Endodermal cell (in vitro differentiated cells): ENCODE results near the gene CTAGE9. TPM values are rescaled to one million over a fixed set of nuclear protein-coding genes. Genes with fewer than 3 reads are reported as not detected.

Experiments
- DNase-seq: peaks from one replicate; pipeline ENCODE4 v3.0.0-alpha.2; 2017
- H3K27ac ChIP-seq: 2 replicates; pipeline ENCODE4 v1.5.1; 2013; ENCODE audit warnings: mild to moderate bottlenecking, low read depth, low read length, moderate library complexity
- H3K27me3 ChIP-seq: 2 replicates; pipeline ENCODE4 v1.6.1; 2013; ENCODE audit warnings: mild to moderate bottlenecking, low read length, moderate library complexity; ENCODE audit not compliant: insufficient read depth, control insufficient read depth, poor library complexity, severe bottlenecking
- H3K36me3 ChIP-seq: 2 replicates; pipeline ENCODE4 v1.7.0; 2013; ENCODE audit warnings: mild to moderate bottlenecking, low read length, moderate library complexity; ENCODE audit not compliant: control insufficient read depth, insufficient read depth
- H3K4me1 ChIP-seq: one replicate; pipeline ENCODE4 v1.7.0; 2013; ENCODE audit warnings: low read length; ENCODE audit not compliant: control insufficient read depth, insufficient read depth
- H3K4me3 ChIP-seq: 2 replicates; pipeline ENCODE4 v1.5.1; 2013; ENCODE audit warnings: mild to moderate bottlenecking, low read length, moderate library complexity
- H3K9ac ChIP-seq: 2 replicates; pipeline ENCODE4 v1.6.1; 2013; ENCODE audit warnings: mild to moderate bottlenecking, low read length, moderate library complexity; ENCODE audit not compliant: poor library complexity, severe bottlenecking; ENCODE audit errors: extremely low read depth
- H3K9me3 ChIP-seq: 2 replicates; pipeline ENCODE4 v1.6.1; 2013; ENCODE audit warnings: mild to moderate bottlenecking, low read length, moderate library complexity; ENCODE audit not compliant: control insufficient read depth
- H3K27ac Mint-ChIP-seq: 2 replicates; pipeline ENCODE4 v1.8.0; 2020; ENCODE audit warnings: mixed read lengths
- H3K27me3 Mint-ChIP-seq: 2 replicates; pipeline ENCODE4 v1.8.0; 2021; ENCODE audit warnings: mild to moderate bottlenecking, mixed read lengths; ENCODE audit not compliant: insufficient read depth
- H3K36me3 Mint-ChIP-seq: 2 replicates; pipeline ENCODE4 v1.8.0; 2020; ENCODE audit warnings: low read depth, mixed read lengths
- H3K4me1 Mint-ChIP-seq: 2 replicates; pipeline ENCODE4 v1.8.0; 2020; ENCODE audit warnings: mixed read lengths
- H3K4me3 Mint-ChIP-seq: 2 replicates; pipeline ENCODE4 v1.8.0; 2020; ENCODE audit warnings: mild to moderate bottlenecking, moderate library complexity, mixed read lengths
- H3K9me3 Mint-ChIP-seq: 2 replicates; pipeline ENCODE4 v1.8.0; 2020; ENCODE audit warnings: mild to moderate bottlenecking, mixed read lengths
- CTCF ChIP-seq: fragments of 200-600 bp; sonication (generic); conservative IDR thresholded peaks from 2 replicates; pipeline ENCODE4 v1.5.0; 2021; ENCODE audit warnings: antibody characterized with exemption, mild to moderate bottlenecking
- WGBS, 2 experiments: methylation state at CpG; one replicate each; pipeline versions ENCODE4 v1.1.5 to v1.1.7; 2013; ENCODE audit warnings: missing lambda C conversion rate in 2 of 2, mixed read lengths in 1 of 2; ENCODE audit not compliant: insufficient coverage in 1 of 2, insufficient read length in 1 of 2; 5-methylcytosine and 5-hydroxymethylcytosine counted together
- total RNA-seq, 2 donors: library from RNA; stranded (reverse); fragmentation: NEBNext Ultra II Directional in 1 of 2; extraction: Animal tissue kit (Norgen Biotek cat#: 25700) in 1 of 2; gene quantifications; 2 replicates in 1 of 2; 3 replicates in 1 of 2; pipeline ENCODE4 v1.2.1, GENCODE V29; 2021

CTAGE9 gene
- total RNA-seq, 2 donors from 2014 or later: not detected

GRCh38 chr6:131696956-131697355 lies 13.9 kb downstream of the CTAGE9 start:
- Mint-ChIP-seq H3K4me3 (no peak overlapping the region), H3K27me3 (no peaks in the 10 kb centered on the region), H3K9me3 (no peaks in the 10 kb centered on the region), H3K4me1 (peaks cover 3% of the 10 kb centered on the region), H3K36me3 (no peaks in the 10 kb centered on the region), H3K27ac (no peak overlapping the region)
- Histone ChIP-seq H3K27ac (no peak overlapping the region), H3K4me1 (no peaks in the 10 kb centered on the region), H3K9ac (no peak overlapping the region), H3K36me3 (no peaks in the 10 kb centered on the region), H3K9me3 (no peaks in the 10 kb centered on the region), H3K4me3 (no peak overlapping the region), H3K27me3 (no peaks in the 10 kb centered on the region)
- no peak for DNase-seq
- 92 to 94% methylated on average over 5 to 7 of the region's 7 CpGs for WGBS, 2 experiments
- TF ChIP-seq CTCF: no peak

GRCh38 chr6:131694832-131695426 lies 15.9 kb downstream of the CTAGE9 start:
- H3K27me3 Mint-ChIP-seq: peaks cover 2% of the 10 kb centered on the region
- 50% methylated on average over 2 of the region's 2 CpGs; no CpG with 5 or more reads in 1 of the 2 experiments for WGBS, 2 experiments

GRCh38 chr6:131693384-131693783 lies 17.4 kb downstream of the CTAGE9 start:
- no peak for TF ChIP-seq CTCF

More at GRCh38 chr6:131694832-131695426, 15.9 kb downstream of the CTAGE9 start:
- no peak overlapping the region for H3K4me3 Mint-ChIP-seq
- DNase-seq: peak; percentile 90
- no peaks in the 10 kb centered on the region for H3K36me3 ChIP-seq
- peaks cover 3% of the 10 kb centered on the region for H3K4me1 Mint-ChIP-seq
- H3K27me3 ChIP-seq: no peaks in the 10 kb centered on the region
- no peak overlapping the region for H3K4me3 ChIP-seq
- H3K9me3 Mint-ChIP-seq: no peaks in the 10 kb centered on the region
- peak; percentile 91 for TF ChIP-seq CTCF
- H3K9ac ChIP-seq: no peak overlapping the region
- no peaks in the 10 kb centered on the region for H3K9me3 ChIP-seq
- H3K4me1 ChIP-seq: no peaks in the 10 kb centered on the region
- no peak overlapping the region for H3K27ac ChIP-seq
- H3K27ac Mint-ChIP-seq: no peak overlapping the region
- H3K36me3 Mint-ChIP-seq: no peaks in the 10 kb centered on the region

More at GRCh38 chr6:131693384-131693783, 17.4 kb downstream of the CTAGE9 start:
- Mint-ChIP-seq H3K27me3 (peaks cover 2% of the 10 kb centered on the region), H3K36me3 (no peaks in the 10 kb centered on the region), H3K4me1 (peaks cover 3% of the 10 kb centered on the region), H3K27ac (no peak overlapping the region), H3K4me3 (no peak overlapping the region), H3K9me3 (no peaks in the 10 kb centered on the region)
- WGBS, 2 experiments: 87 to 91% methylated on average over 5 of the region's 5 CpGs
- no peak for DNase-seq
- H3K27ac ChIP-seq: no peak overlapping the region
- no peak overlapping the region for H3K4me3 ChIP-seq
- no peaks in the 10 kb centered on the region for H3K9me3 ChIP-seq
- H3K27me3 ChIP-seq: no peaks in the 10 kb centered on the region
- H3K9ac ChIP-seq: no peak overlapping the region
- no peaks in the 10 kb centered on the region for H3K36me3 ChIP-seq
- no peaks in the 10 kb centered on the region for H3K4me1 ChIP-seq
